ENCODE measurements around the gene ARHGEF1. TPM values are rescaled to one million over a fixed set of nuclear protein-coding genes. Genes with fewer than 3 reads are reported as not detected.
"Not testable (repeated sequence)": the region's sequence is repeated elsewhere in the genome, so short reads cannot be mapped to it uniquely, and the experiment has no call there.

The ARHGEF1 gene
- total RNA-seq, 1 donor from 2014 or later: 30.1 TPM

DNA sequence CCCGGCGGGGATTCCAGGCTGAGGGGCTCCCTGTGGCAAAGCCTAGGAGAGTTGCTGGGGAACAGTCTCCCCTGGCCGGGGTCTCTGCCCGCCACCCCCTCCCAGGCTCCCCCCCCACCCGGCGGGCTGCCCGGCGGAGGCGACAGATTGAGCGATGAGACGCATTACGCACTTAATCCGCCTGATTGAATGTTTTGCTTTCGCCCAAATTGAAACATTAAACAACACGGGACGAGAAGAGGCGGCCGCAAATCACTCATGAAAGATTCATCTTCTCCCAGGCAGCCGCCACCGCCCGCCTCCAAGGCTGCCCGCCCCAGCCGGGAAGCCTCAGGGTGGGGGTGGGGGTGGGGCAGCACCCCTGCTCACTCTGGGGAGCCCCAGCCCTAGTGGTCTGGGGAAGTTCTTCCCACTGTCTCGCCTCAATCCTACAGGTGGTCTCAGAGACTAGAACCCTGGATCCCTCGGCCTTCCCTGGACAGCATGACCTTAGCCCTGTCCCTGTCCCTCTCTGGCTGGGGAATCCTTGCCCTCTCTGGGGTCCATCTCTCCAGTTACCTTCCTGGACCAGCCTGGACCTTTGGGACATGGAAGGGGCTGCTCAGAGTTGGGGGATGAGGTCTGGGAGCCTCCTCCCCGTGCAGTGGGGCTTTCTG is 52.9 kb downstream of the ARHGEF1 start:
- DNase-seq: no peak
- intact Hi-C loops (cut with DNase I): no loop called here
- no peak for ATAC-seq (ENCODE audit: poor library complexity)

DNA sequence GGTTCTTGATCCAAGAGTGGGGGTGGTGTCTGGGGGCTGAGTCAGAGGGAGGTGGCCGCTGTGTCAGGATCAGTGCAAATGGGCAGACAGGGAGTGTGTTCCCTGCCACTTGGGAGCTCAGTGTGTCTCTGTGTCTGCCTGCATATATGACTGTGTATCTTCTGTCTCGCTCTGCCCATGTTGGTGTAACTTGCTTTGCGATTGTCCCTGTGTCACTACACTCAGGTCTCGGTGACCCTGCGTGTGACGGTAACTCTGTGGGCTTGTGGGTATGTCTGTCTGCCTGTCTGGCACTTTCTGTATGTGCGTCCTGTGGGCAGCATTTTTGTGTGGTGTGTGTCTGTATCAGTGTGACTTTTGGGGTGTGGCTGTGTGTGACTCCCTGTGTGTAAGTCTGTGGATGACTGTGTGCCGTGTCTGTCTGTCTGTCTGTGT is 53.4 kb downstream of the ARHGEF1 start:
- ATAC-seq (ENCODE audit: poor library complexity) (no peak), DNase-seq (no peak)
- intact Hi-C loops (cut with DNase I): no loop called here

DNA sequence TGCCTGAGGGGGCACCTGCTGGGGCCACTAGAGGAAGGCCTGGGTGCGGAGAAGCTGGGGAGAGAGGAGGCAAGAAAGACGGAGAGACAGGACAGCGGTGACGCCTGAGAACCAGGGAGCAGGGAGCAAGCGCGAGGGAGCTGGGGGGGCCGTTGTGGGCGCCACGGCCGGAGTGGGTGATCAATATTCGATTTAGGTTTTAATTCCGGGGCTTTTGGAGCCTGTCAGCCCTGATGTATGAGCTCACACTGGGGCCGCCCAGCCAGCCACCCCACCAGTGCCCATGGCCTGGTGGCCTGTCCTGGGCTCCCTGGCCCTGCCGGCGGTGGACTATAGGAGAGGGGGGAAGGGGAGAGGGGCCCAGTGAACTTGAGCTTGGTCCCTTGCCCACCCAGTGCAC is 54.0 kb downstream of the ARHGEF1 start:
- intact Hi-C loops (cut with DNase I): no loop called here
- DNase-seq: no peak
- no peak for ATAC-seq (ENCODE audit: poor library complexity)

DNA sequence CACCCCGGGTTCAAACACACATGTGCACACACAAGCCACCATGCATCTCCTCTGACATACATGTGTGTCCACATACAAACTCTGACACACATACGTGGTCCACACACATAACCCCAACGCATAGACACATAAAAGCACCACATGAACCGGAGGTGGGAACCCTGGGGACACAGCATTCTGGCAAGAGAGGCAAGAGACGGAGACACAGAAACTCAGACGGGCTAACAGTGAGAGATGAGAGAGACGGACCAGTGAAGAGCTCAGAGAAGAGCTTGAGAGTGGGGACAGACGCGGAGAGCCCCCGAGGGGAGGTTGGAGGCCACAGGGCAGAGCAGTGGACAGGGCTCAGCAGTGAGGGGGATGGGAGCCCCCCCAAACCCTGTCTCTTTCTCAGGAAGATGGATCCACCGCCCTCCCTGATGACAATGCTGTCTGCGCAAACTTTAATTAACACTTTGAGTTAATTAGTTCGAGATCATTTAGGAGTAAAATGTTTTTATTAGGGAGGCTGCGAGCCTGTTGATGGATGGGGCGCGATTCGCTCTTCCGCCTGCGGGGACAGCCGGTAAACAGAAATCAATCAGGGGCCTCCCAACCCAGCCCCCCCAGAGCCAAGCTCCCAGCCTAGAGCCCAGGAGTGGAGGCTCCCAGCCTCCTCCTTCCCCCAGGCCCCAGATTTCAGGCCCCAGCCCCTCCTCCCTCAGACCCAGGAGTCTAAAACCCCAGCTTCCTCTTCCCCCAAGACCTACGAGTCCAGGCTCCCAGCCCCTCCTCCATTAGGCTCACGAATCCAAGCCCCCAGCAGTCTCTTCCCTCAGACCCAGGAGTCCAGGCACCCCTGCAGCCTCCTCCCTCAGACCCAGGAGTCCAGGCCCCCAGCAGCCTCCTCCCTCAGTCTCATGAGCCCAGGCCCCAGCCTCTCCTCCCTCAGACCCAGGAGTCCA is 54.8 kb downstream of the ARHGEF1 start:
- ATAC-seq (ENCODE audit: poor library complexity): no peak
- DNase-seq: no peak
- intact Hi-C loops (cut with DNase I): no loop called here

DNA sequence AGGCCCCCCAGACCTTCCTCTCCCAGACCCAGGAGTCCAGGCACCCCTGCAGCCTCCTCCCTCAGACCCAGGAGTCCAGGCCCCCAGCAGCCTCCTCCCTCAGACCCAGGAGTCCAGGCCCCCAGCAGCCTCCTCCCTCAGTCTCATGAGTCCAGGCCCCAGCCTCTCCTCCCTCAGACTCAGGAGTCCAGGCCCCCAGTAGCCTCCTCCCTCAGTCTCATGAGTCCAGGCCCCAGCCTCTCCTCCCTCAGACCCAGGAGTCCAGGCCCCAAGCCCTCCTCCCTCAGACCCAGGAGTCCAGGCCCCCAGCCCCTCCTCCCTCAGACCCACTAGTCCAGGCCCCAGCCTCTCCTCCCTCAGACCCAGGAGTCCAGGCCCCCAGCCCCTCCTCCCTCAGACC is 56.2 kb downstream of the ARHGEF1 start:
- ATAC-seq (ENCODE audit: poor library complexity); DNase-seq; intact Hi-C loops (cut with DNase I): not testable (repeated sequence)

DNA sequence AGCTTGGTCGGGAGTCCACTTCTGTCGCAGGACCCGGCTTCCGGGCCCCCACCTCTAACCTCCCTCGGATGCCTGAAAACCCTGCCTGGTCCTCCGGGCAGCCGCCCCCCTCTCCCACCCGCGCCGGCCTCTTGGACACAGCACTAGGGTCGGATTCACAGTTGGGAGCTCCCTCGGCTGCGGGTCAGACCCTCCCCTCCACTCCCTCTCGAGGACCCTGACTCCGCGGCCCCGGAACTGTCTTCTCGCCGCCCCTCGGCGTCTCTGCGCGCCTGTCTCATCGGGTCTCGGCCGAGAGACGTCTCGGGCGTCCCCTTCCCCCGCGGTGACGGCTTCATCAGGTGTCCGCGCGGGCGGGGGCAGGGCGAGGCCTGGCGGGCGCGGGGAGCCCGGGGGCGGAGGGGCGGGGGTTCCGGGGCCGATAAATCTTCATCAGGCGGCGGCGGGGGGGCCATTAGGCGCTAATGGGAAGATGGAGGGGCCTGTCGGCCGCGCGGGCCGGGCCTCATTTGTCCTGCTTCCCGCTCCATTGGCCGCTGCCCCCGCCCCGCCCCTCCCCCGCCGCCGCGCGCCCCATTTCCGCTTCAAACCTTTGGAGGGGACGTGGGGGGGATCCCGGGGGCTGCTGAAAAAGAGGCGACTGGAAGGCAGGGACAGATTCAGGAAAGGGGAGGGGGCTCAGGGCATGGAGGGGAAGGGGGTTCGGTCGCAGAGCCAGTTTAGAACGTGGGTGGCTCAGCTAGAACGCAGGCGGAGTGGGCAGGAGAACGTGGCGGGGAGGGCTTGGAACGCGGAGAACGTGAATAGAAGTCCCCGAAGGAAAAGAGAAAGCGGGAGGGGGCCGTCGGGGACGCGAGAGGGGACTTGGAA is 57.1 kb downstream of the ARHGEF1 start:
- ATAC-seq (ENCODE audit: poor library complexity) (no peak), DNase-seq (no peak)
- intact Hi-C loops (cut with DNase I): no loop called here

DNA sequence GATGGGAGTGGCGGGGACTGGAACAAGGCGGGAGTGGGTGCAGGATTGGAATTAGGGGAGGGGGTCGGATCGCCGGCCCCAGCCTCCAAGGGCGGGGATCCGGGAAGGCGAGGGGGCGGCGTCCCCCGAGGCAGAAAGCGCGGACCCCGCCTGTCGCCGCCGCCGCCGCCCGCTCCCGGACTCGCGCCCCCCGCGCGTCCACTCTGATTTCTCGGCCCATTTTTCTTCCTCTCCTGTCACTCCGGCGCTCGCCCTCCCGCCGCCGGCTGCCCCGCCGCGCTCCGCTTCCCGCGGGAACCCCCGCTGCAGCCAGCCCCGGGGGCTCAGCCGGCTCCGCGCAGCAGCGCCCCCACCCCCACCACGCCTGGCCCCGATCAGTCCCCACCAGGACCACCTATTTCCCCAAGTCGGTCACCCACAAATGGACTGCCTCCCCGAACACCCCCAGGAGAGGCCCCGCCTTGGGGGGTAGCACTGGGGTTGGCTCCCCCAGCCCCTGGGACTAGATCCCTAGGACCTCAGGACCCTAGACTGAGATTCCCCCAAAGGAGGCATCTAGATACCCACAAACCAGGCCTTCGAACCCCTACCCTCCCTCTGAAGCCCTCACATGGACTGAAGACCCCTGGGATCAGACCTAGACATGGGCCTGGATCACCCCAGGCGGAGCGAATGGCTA is 57.9 kb downstream of the ARHGEF1 start:
- intact Hi-C loops (cut with DNase I): no loop called here
- ATAC-seq (ENCODE audit: poor library complexity) (no peak), DNase-seq (no peak)

DNA sequence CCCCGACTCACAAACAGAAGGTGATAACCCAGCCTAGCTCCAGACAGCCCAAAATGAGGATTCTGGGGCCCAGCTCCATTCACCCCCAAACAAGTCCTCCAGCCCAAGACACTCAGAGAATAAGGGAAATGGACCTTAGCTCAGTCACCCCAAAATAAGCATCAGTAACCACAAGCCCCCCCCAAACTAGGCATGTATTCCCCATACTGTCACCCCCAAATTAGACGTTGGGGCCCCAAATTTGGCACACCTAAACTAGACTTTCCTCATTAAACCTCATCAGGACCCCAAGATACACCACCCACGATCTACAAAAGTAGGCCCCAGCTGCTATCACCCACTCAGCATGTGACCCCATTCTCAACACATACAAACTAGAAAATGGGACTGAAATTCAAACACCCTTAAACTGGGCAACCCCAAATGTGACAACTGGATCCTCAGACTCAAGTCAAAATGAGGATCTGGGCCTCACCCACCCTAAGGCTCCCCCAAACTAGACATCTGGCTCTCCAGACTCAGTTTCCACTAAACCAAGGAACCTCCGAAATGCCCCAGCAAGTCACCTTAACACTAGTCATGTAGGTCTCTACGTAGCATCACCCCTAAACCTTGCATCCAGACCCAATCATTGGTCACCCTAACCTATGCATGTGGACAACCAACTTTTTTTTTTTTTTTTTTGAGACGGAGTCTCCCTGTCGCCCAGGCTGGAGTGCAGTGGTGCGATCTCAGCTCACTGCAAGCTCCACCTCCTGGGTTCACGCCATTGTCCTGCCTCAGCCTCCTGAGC is 58.6 kb downstream of the ARHGEF1 start:
- ATAC-seq (ENCODE audit: poor library complexity) (no peak), DNase-seq (no peak)
- intact Hi-C loops (cut with DNase I): no loop called here

DNA sequence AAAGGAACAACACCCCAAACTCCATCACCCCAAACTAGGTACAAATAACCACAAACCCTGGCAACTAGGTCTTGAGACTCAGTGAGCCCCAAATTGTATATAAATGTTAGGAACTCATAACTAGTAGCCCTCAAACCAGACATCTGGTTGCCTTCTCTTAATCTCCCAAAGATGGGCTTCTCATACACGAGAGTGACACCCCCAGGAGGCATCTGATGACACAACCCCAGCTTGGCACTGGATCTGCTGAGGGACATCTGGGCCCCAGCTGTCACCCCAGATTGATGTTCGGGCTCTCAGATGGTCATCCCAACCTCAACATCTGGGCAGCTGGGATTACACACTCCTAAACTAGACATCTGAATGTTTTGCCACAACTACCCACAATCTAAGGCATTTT is 61.4 kb downstream of the ARHGEF1 start:
- intact Hi-C loops (cut with DNase I): no loop called here

DNA sequence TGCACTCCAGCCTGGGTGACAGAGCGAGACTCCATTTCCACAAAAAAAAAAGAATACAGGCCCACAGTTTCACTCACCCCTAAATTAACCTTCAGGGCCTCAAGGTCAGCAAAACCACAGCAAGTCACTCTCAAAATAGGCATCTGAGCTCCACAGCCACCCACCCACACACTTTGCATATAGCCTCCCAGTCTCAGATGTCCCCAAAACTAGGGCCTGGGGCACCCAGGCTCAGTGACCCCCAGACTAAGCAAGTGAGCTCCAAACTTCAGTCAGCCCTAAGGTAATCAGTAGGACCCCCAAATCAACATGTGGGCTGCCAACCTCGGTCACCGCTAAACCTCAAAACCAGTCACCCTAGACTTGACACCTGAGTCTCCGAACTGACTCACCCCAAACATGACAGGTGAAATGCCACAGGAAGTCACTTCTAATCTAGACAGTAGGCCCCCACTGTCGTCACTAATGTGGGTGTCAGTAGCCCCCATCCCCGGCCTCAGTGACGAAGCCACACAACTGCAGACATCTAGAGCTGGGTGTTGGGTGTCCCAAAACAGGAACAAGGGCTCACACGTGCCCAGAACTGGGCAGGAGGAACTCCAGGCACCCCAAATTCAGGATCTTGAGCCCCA is 62.3 kb downstream of the ARHGEF1 start:
- intact Hi-C loops (cut with DNase I): no loop called here
- ATAC-seq (ENCODE audit: poor library complexity) (no peak), DNase-seq (no peak)

More for the DNA sequence above, 61.4 kb downstream of the ARHGEF1 start:
- no peak for DNase-seq
- no peak for ATAC-seq (ENCODE audit: poor library complexity)

DNA sequence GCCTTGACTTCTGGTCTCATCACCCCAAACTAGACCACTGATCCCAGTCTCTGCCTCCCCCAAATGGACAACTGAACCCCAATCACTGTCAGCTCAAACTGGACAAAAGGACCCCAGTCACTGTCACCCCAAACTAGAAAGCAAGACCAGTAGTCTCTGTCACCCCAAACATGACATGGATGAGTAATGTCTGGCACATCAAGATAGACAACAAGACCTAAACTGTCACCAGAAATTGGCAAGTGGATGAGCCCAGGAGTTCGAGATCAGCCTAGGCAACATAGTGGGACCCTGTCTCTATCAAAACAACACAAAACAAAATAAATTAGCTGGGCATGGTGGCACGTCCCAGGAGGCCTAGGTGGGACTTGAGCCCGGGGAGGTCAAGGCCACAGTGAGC is 64.1 kb downstream of the ARHGEF1 start:
- ATAC-seq (ENCODE audit: poor library complexity): no peak
- DNase-seq: no peak
- intact Hi-C loops (cut with DNase I): no loop called here

DNA sequence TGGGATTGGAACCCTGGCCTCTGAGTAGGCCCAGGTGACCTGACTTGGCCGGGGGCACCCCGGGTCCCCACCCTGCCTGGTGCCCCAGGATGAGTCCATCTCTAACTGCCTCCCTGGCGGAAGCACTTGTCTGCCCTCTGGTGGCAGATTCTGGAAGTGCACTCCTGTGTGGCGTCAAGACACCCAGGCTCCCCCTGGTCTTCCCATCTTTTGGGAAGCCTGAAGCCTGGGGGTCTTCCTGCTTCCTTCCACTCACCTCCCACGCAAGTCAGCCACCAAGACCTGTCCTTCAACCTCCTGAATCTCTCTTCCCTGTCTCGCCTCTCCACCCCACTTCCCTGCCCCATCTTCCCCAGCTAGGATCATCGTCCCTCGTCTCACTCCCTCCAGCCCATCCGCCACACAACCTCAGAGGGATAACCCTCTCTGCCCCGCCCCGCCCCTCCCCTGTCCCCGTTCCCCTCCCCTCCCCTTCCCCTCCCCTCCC is 68.7 kb downstream of the ARHGEF1 start:
- peak; percentile 85 for DNase-seq
- intact Hi-C loops (cut with DNase I): loop anchor here (5.0 kb wide), 1 partner anchor 79 kb away; no protein-coding TSS in a partner anchor
- peak; percentile 82 for ATAC-seq (ENCODE audit: poor library complexity)

DNA sequence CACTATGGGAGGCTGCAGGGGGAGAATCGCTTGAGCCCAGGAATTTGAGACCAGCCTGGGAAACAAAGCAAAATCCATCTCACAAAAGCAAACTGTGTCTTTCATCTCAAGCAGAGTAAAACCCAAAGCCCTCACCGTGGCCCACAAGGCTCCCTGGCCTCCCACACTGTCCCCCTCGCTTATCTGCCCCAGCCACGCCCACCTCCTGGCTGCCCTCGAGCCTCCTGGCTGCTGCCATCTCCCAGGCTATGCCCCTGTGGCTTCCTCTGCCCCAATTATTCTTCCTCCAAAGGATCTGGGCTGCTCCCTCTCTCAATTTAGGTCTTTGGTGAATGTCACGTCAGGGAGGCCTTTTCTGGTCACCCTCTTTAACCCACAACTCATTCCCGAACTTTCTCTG is 72.5 kb downstream of the ARHGEF1 start:
- ATAC-seq (ENCODE audit: poor library complexity): no peak
- no peak for DNase-seq
- intact Hi-C loops (cut with DNase I): no loop called here

DNA sequence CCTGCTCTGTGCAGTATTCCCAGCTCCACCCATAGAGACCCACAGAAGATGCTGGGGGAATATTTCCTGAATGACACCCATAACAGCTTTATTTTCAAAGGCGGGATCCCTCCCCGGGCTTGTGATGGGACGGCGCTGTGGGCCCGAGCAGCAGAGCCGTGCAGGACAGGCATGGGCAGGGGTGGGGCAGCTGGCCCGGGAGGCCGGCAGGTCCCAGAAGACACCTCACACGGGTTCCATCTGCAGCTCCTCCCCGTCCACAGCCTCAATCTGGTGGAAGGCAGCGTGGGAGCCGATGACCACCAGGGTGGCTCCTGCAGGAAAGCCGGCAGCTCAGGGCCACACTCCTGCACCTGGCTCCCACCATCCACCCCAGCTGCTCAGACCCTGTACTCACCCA is 73.6 kb downstream of the ARHGEF1 start:
- no peak for DNase-seq
- no peak for ATAC-seq (ENCODE audit: poor library complexity)
- intact Hi-C loops (cut with DNase I): no loop called here

All from Right ventricle myocardium superior (tissue), 1 donor.